Body of pancreas (tissue), 4 donors: Measurements from ENCODE around the gene SH3GL1.

Experiments used
- CTCF ChIP-seq, 7 experiments: fragments of 450-650 bp in 4 of 7; fragments of 200-600 bp in 3 of 7; sonication (generic) in 3 of 7; IDR thresholded peaks; one replicate each; pipeline ENCODE4 v1.5.1; 2016 to 2019; ENCODE audit warnings: antibody characterized with exemption in 7 of 7
- POLR2A ChIP-seq, 3 donors: fragments of 450-650 bp; IDR thresholded peaks; one replicate each; pipeline ENCODE4 v1.6.1; 2016; ENCODE audit warnings: antibody characterized with exemption in 3 of 3, mild to moderate bottlenecking in 2 of 3

- TF ChIP-seq CTCF (IDR thresholded peaks at IDR 0.05) = no peak
- TF ChIP-seq POLR2A (IDR thresholded peaks at IDR 0.05) = no peak
These were observed 74.0 kb downstream of the SH3GL1 start for GRCh38 chr19:4326215-4326836.
